Mammary epithelial cell (primary cell): ENCODE measurements around the gene ANO4.

Experiments used
- EZH2 ChIP-seq: IDR thresholded peaks from 2 replicates; pipeline ENCODE4 v1.6.1; 2012; ENCODE audit warnings: low read length, inconsistent platforms, borderline replicate concordance
- TF ChIP-seq, protein P1 (sequence below), 2 donors: IDR thresholded peaks in 1 of 2; conservative IDR thresholded peaks in 1 of 2; 2 replicates each; pipeline ENCODE4 v1.5.1; 2011 to 2012; ENCODE audit warnings: inconsistent platforms in 2 of 2, low read length in 2 of 2, mild to moderate bottlenecking in 2 of 2, control low read depth in 1 of 2, low read depth in 1 of 2; ENCODE audit not compliant: insufficient read depth in 1 of 2; ENCODE audit errors: extremely low read depth in 1 of 2

DNA sequence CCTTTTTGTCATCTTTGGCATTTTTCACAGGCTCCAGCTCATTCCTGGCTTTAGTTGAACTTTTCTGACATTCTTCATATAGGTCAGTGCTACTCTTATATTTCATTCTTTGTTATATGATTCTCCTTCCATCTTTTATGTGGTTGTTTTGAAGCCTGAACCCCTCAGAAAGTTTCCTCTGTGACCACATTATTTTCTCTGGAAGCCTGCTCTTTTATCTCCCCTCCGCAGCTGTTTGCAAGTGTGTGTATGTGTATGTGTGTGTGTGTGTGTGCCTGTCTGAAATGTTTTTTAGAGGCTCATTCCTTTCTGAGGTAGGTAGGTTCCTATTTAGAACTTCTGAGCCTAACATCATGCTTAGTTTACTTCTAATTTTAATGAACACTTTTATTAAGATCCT lies 47.6 kb downstream of the ANO4 start:
- TF ChIP-seq, protein P1, sequence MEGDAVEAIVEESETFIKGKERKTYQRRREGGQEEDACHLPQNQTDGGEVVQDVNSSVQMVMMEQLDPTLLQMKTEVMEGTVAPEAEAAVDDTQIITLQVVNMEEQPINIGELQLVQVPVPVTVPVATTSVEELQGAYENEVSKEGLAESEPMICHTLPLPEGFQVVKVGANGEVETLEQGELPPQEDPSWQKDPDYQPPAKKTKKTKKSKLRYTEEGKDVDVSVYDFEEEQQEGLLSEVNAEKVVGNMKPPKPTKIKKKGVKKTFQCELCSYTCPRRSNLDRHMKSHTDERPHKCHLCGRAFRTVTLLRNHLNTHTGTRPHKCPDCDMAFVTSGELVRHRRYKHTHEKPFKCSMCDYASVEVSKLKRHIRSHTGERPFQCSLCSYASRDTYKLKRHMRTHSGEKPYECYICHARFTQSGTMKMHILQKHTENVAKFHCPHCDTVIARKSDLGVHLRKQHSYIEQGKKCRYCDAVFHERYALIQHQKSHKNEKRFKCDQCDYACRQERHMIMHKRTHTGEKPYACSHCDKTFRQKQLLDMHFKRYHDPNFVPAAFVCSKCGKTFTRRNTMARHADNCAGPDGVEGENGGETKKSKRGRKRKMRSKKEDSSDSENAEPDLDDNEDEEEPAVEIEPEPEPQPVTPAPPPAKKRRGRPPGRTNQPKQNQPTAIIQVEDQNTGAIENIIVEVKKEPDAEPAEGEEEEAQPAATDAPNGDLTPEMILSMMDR (conservative IDR thresholded peaks at IDR 0.05 in 1 of 2, IDR thresholded peaks at IDR 0.05 in 1 of 2; ENCODE audit: extremely low read depth in 1 of 2, insufficient read depth in 1 of 2, low read depth in 1 of 2, low read length in 2 of 2): no peak
- TF ChIP-seq EZH2: no peak
